Stimulated activated naive CD8-positive, alpha-beta T cell treated with anti-CD3 and anti-CD28 coated beads, Interleukin-15, Interleukin-2, amounts not matched to agents 100 ng/mL and 50 ng/mL, for 24 hours (primary cell): ENCODE measurements around the gene ZNF324B.
"Not testable (repeated sequence)": the region's sequence is repeated elsewhere in the genome, so short reads cannot be mapped to it uniquely, and the experiment has no call there.

Experiments
- H3K27ac Mint-ChIP-seq: one replicate; pipeline ENCODE4 v1.8.0; 2021; ENCODE audit warnings: mild to moderate bottlenecking, mixed read lengths
- H3K27me3 Mint-ChIP-seq: one replicate; pipeline ENCODE4 v1.8.0; 2021; ENCODE audit warnings: mixed read lengths
- H3K36me3 Mint-ChIP-seq: one replicate; pipeline ENCODE4 v1.8.0; 2021; ENCODE audit warnings: low read depth, mixed read lengths
- H3K4me1 Mint-ChIP-seq: one replicate; pipeline ENCODE4 v1.8.0; 2021; ENCODE audit warnings: low read depth, mixed read lengths
- H3K4me3 Mint-ChIP-seq: one replicate; pipeline ENCODE4 v1.8.0; 2021; ENCODE audit warnings: mild to moderate bottlenecking, mixed read lengths
- H3K9me3 Mint-ChIP-seq: one replicate; pipeline ENCODE4 v1.8.0; 2021; ENCODE audit warnings: mixed read lengths

Gene ZNF324B

DNA sequence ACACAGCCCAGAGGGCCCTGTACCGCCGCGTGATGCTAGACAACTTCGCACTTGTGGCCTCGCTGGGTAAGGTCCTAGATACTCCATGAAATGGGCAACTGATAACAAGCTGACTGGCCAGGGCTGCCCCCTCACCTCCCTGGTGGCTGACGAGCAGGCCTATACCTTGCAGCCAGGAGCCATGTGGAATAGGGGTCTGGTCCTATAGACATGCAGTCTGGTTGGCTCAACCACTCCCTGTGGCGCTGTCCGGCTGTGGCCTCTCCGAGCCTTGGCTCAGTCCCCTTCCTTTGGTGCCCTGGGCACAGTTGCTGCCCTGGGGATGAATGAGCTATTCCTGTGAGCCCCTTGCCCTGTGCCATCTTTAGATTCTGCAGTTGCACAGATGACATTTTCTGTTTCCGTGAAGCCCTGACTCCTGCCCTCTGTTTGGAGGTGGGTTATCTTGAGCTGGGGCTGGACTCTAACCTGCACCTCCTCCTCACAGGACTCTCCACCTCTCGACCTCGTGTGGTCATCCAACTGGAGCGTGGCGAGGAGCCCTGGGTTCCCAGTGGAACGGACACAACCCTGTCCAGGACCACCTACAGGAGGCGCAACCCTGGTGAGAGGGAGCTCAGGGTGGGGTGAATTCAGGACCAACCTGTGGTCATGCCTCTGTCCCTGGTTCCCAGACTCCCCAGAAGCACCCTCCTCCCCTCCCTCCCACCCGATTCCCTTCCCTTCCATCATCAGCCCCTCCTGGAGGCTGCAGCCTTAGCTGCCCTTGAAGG, 18.0 kb downstream of the ZNF324B start:
- Mint-ChIP-seq H3K27ac (no peak overlapping the region), H3K4me1 (peaks cover 25% of the 10 kb centered on the region), H3K9me3 (no peaks in the 10 kb centered on the region), H3K27me3 (peaks cover 3% of the 10 kb centered on the region), H3K4me3 (no peak overlapping the region), H3K36me3 (peaks cover 28% of the 10 kb centered on the region)

DNA sequence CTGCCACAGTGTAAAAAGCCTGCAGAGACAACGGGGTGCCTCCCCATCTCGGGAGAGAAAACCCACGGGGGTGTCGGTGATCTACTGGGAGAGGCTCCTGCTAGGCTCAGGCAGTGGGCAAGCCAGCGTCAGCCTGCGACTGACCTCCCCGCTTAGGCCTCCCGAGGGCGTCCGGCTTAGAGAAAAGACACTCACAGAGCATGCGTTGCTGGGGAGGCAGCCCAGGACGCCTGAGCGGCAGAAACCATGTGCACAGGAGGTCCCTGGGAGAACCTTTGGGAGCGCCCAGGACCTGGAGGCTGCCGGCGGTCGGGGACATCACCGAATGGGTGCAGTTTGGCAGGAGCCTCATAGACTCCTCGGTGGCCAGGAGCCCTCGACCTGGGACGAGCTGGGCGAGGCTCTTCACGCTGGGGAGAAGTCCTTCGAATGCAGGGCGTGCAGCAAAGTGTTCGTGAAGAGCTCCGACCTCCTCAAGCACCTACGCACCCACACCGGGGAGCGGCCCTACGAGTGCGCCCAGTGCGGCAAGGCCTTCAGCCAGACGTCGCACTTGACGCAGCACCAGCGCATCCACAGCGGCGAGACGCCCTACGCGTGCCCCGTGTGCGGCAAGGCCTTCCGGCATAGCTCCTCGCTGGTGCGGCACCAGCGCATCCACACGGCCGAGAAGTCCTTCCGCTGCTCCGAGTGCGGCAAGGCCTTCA, 19.6 kb downstream of the ZNF324B start:
- not testable (repeated sequence) for H3K9me3 Mint-ChIP-seq, H3K27me3 Mint-ChIP-seq, H3K27ac Mint-ChIP-seq, H3K4me3 Mint-ChIP-seq
- Mint-ChIP-seq H3K4me1 (peaks cover 40% of the 10 kb centered on the region), H3K36me3 (peaks cover 28% of the 10 kb centered on the region)

DNA sequence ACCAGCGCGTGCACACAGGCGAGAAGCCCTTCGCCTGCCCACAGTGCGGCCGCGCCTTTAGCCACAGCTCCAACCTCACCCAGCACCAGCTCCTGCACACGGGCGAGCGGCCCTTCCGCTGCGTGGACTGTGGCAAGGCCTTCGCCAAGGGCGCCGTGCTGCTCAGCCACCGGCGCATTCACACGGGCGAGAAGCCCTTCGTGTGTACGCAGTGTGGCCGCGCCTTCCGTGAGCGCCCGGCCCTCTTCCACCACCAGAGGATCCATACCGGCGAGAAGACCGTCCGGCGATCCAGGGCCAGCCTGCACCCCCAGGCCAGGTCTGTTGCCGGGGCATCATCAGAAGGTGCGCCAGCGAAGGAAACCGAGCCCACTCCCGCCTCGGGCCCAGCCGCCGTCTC, 20.3 kb downstream of the ZNF324B start:
- peaks cover 28% of the 10 kb centered on the region for H3K36me3 Mint-ChIP-seq
- H3K4me1 Mint-ChIP-seq: peaks cover 37% of the 10 kb centered on the region

GRCh38 chr19:58473775-58474174, 22.4 kb downstream of the ZNF324B start:
- Mint-ChIP-seq H3K36me3 (peaks cover 28% of the 10 kb centered on the region), H3K4me1 (peaks cover 27% of the 10 kb centered on the region), H3K4me3 (no peak overlapping the region), H3K27ac (peak overlapping the region; percentile 9), H3K27me3 (no peaks in the 10 kb centered on the region), H3K9me3 (no peaks in the 10 kb centered on the region)

More for the DNA sequence above, 20.3 kb downstream of the ZNF324B start:
- no peak overlapping the region for H3K27ac Mint-ChIP-seq
- H3K9me3 Mint-ChIP-seq: no peaks in the 10 kb centered on the region
- no peaks in the 10 kb centered on the region for H3K27me3 Mint-ChIP-seq
- no peak overlapping the region for H3K4me3 Mint-ChIP-seq

DNA sequence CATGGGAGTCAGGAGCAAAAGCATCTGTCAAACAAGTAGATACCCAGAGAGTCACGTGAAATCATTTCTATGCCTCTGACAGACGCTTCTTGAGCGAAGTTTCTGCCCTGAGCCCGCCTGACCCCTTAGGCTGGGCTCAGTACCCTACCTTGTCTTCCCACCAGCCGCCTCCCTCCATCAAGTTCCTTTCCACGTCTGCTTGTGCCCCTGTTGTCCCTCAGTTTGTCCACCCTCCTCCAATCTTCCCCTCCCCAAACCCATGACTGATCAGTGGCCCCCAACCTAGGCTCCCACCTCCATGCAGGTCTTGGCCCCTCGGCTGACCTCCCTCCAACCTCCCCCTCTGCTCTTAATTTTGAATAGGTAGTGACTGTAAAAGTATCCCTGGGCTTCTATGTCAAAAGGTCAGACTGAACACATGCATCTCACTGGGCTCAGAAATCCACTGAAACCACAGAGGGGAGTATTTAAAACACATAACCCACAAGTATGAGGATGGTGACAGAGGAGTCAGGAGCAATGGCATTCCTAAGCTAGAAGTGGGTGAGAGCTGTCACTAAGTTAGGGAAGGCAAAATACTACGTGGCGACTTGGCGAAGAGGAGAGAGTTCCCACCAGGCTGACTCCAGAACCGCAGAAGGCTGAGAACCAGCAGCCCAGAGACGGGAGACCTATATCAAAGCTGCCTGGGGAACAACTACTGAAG, 23.0 kb downstream of the ZNF324B start:
- Mint-ChIP-seq H3K27ac (peak overlapping the region; percentile 9), H3K4me1 (peaks cover 26% of the 10 kb centered on the region), H3K9me3 (no peaks in the 10 kb centered on the region), H3K36me3 (peaks cover 21% of the 10 kb centered on the region), H3K27me3 (no peaks in the 10 kb centered on the region), H3K4me3 (peak overlapping the region; percentile 50)

GRCh38 chr19:58474997-58475713, 23.7 kb downstream of the ZNF324B start:
- Mint-ChIP-seq H3K4me3 (peak overlapping the region; percentile 85), H3K27ac (peak overlapping the region; percentile 97), H3K36me3 (peaks cover 16% of the 10 kb centered on the region)

GRCh38 chr19:58475714-58476497, 24.5 kb downstream of the ZNF324B start, which contains the start of gene ZNF446:
ZNF446 (plus strand) TSS chr19:58476352; CDS start chr19:58477219, 867 bp downstream.
- Mint-ChIP-seq H3K27me3 (no peaks in the 10 kb centered on the region), H3K9me3 (no peaks in the 10 kb centered on the region), H3K36me3 (peaks cover 11% of the 10 kb centered on the region), H3K4me1 (peaks cover 26% of the 10 kb centered on the region), H3K4me3 (peak within 1 kb of the TSS; percentile 85), H3K27ac (peak within 1 kb of the TSS; percentile 97)

More at GRCh38 chr19:58474997-58475713, 23.7 kb downstream of the ZNF324B start:
- Mint-ChIP-seq H3K4me1 (peaks cover 26% of the 10 kb centered on the region), H3K9me3 (no peaks in the 10 kb centered on the region), H3K27me3 (no peaks in the 10 kb centered on the region)

DNA sequence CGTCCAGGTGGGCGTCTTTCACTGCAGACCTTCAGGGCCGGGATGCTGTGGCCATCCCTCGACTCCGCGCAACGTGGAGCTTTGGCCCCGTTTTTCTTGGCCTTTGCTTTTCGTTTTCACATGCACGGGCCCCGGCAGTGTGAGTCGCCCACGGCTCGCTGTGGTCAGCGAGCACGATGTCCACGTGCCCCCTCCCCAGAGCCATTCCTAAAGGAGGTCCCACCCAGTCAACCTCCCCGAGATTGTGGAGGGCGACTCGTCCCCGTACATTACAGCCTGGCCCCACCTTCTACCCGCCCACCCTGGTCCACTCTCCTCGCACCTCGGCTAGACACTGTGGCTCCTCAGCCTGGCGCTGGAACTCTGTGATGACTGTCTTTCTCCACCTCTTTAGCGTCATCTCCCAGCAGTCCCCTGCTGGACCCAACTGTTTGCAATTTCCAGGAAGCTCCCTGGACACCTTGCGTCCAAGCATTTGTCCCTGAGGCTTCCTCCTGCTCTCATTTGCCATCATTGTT, 25.1 kb downstream of the ZNF324B start:
- Mint-ChIP-seq H3K4me1 (peaks cover 26% of the 10 kb centered on the region), H3K4me3 (peak overlapping the region; percentile 85), H3K27me3 (no peaks in the 10 kb centered on the region), H3K27ac (peak overlapping the region; percentile 94), H3K36me3 (peaks cover 11% of the 10 kb centered on the region), H3K9me3 (no peaks in the 10 kb centered on the region)

- Mint-ChIP-seq H3K27me3 (no peaks in the 10 kb centered on the region), H3K36me3 (peaks cover 12% of the 10 kb centered on the region), H3K4me3 (peak overlapping the region; percentile 85), H3K4me1 (peaks cover 26% of the 10 kb centered on the region), H3K27ac (peak overlapping the region; percentile 94), H3K9me3 (no peaks in the 10 kb centered on the region)
Measured at GRCh38 chr19:58477130-58477529, 25.7 kb downstream of the ZNF324B start.

DNA sequence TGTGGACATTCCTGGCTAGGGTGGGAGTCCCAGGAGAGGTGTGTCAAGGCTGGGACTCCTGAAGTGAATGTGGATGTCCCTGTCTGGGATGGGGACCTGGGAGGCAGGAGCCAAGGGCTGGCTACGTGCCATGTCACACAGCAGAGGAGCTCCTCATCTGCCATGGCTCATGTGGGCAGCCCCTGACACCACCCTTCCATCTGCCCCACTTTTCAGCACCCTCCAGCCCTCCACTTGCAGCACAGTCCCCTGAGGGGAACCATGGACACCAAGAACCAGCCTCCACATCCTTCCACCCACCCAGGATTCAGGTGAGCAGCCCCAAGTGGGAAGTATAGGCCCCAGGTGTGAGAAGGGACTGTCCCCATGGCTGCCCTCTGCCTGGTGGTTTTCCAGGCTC, 26.4 kb downstream of the ZNF324B start:
- Mint-ChIP-seq H3K9me3 (no peaks in the 10 kb centered on the region), H3K4me3 (no peak overlapping the region), H3K27ac (no peak overlapping the region), H3K4me1 (peaks cover 26% of the 10 kb centered on the region), H3K27me3 (no peaks in the 10 kb centered on the region), H3K36me3 (peaks cover 7% of the 10 kb centered on the region)

- Mint-ChIP-seq H3K36me3 (peaks cover 5% of the 10 kb centered on the region), H3K4me1 (peaks cover 25% of the 10 kb centered on the region), H3K4me3 (no peak overlapping the region), H3K27ac (no peak overlapping the region), H3K27me3 (no peaks in the 10 kb centered on the region), H3K9me3 (no peaks in the 10 kb centered on the region)
Measured at GRCh38 chr19:58479303-58479702, 27.9 kb downstream of the ZNF324B start.

DNA sequence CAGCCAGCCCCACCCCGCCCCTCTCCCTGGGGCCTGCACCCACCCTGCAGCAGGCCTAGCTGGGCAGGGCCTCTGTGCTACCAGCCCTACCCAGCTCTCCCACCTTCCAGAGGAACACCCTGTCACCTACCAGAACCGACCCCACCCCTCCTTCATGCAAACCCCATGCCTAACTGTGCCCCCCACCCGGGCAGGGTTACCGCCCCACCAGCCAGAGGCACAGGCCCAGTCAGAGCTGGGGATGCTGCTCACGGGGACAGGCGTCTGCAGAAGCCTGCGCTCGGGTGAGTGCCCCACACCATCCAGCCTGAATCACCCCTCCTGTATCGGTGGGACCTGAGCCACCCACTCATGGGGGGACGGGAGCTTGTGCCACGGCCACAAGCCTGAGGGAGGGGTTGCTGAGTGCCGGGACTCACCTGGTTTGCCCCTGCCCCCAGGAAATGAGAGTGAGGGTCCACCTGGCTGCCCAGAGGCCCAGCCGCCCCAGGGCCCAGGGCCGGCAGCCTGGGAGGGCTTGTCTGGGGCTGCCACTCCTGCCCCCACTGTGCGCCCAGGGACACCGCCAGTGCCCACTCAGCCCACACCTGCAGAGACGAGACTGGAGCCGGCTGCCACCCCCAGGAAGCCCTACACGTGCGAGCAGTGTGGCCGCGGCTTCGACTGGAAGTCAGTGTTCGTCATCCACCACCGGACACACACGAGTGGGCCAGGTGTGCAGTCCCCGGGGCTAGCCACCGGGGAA, 28.5 kb downstream of the ZNF324B start:
- Mint-ChIP-seq H3K27ac (no peak overlapping the region), H3K27me3 (no peaks in the 10 kb centered on the region), H3K4me3 (no peak overlapping the region), H3K36me3 (peaks cover 5% of the 10 kb centered on the region), H3K9me3 (no peaks in the 10 kb centered on the region), H3K4me1 (peaks cover 19% of the 10 kb centered on the region)

DNA sequence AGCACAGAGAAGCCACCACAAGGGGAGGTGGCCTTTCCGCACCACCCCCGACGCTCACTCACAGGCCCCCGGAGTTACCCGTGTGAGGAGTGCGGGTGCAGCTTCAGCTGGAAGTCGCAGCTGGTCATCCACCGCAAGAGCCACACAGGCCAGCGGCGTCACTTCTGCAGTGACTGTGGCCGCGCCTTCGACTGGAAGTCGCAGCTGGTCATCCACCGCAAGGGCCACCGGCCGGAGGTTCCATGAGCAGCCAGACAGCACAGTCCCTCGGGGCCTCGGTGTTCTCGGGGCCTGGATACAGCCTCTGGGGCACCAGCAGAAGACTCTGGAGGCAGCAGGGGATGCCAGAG, 29.0 kb downstream of the ZNF324B start:
- no peaks in the 10 kb centered on the region for H3K27me3 Mint-ChIP-seq
- no peak overlapping the region for H3K4me3 Mint-ChIP-seq
- H3K27ac Mint-ChIP-seq: no peak overlapping the region
- peaks cover 5% of the 10 kb centered on the region for H3K36me3 Mint-ChIP-seq
- peaks cover 13% of the 10 kb centered on the region for H3K4me1 Mint-ChIP-seq
- no peaks in the 10 kb centered on the region for H3K9me3 Mint-ChIP-seq
